Retina (tissue), 1 donor: ENCODE results near the gene POGLUT3.

Source experiments
- DNase-seq: peaks from one replicate; pipeline ENCODE4 v3.0.0-alpha.2; 2016

POGLUT3 gene

GRCh38 chr11:108498816-108499408 is 728 bp upstream of the POGLUT3 start:
- DNase-seq, result peak; percentile 4

DNA sequence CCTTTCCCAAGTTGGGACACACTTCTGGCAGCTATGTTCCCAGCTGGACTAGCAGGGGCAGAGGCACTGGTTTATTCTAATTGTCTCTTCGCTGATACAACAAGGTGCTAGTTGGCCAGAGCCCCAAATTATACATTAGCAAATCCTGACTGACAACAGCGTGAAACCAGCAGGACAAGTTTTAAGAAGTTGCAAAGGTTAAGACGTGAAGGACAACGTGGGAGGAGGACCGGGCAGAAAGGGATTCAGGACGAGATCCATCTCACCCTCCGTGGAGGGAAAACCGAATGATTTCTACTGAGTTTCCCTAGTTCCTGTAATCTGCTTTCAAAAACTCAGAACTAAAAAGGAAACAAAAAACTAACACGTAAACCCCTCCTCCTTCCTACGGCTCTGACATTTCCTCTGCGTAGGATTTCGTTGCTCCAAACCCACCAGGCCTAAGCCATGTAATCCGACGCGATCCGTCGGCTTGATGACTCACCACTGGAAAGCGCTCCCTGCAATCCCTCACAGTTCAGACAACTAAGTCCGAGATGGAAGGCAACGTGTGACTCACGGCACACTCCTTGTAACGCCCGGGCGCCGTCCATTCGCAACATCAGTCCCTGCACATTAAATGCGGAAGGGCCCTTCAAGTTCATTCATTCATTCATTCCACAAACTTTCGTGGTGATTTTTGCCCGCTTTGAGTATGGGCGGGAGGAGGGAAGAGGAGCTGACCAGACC is 703 bp downstream of the POGLUT3 start:
- DNase-seq, result peak; percentile 87

GRCh38 chr11:108496643-108497256 is 1.4 kb downstream of the POGLUT3 start:
- peak; percentile 31 for DNase-seq

GRCh38 chr11:108495326-108495725 is 2.9 kb downstream of the POGLUT3 start:
- DNase-seq, result no peak

- peak; percentile 15 for DNase-seq
Observed at GRCh38 chr11:108494182-108494581, 4.0 kb downstream of the POGLUT3 start.

- no peak for DNase-seq
Observed at GRCh38 chr11:108491936-108492335, 6.2 kb downstream of the POGLUT3 start.

DNA sequence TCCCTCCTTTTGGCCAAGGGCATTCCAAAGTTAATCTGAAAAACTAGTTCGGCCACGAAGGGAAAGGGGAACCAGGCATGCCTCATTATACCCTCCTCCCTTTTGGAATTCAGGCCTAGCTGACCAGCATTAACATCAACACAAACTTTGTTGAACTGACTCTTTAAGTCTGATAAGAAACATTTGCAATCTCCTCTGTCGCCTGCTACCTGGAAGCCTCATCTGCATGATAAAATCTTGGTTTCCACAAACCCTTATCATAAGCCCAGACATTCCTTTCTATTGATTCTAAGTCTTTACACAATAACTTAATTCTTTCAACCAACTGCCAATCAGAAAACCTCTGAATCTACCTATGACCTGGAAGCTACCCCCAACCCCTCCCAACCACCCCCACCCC is 11.4 kb downstream of the POGLUT3 start:
- no peak for DNase-seq

DNA sequence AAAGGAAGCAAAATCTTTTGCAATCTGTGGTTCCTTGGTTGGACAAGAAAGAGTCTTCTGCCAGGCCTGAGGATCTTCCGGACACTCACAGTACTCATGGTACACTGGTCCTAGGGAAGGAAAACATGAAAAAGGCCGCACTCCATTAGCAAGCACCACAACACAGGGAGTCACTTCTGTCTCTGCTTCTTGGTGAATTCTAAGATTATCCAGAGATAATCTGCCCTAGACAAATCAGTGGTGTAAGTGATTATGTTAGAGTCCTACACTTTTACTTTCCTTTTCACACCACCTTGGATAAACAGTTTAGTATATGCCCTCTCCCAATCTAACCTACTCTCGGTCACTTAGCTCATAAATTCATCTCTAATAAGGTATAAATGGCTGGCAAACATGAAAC is 11.9 kb downstream of the POGLUT3 start:
- no peak for DNase-seq

- no peak for DNase-seq
Observed at GRCh38 chr11:108483163-108483562, 15.0 kb downstream of the POGLUT3 start.

GRCh38 chr11:108474664-108475463 is 23.3 kb downstream of the POGLUT3 start:
- no peak for DNase-seq

DNA sequence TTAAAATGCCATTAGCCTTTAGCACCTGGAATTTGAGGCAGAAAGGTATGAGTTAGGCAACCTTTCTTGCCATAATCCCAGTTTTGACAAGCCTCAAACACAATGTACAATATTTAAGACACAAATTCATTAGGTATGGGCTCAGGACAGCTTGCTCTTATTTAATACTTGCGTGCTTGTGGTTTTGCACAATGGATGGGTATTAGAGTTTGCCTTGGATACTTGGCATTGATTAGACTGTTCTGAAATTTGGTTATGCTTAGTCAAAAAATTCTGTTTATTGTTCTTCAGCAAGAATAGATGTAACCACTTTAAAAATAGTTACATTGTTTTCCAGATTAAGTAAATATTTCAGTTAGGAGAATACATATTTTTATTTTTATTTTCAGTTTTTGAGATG is 25.5 kb downstream of the POGLUT3 start:
- no peak for DNase-seq

GRCh38 chr11:108468478-108468864 is 29.7 kb downstream of the POGLUT3 start:
- no peak for DNase-seq

DNA sequence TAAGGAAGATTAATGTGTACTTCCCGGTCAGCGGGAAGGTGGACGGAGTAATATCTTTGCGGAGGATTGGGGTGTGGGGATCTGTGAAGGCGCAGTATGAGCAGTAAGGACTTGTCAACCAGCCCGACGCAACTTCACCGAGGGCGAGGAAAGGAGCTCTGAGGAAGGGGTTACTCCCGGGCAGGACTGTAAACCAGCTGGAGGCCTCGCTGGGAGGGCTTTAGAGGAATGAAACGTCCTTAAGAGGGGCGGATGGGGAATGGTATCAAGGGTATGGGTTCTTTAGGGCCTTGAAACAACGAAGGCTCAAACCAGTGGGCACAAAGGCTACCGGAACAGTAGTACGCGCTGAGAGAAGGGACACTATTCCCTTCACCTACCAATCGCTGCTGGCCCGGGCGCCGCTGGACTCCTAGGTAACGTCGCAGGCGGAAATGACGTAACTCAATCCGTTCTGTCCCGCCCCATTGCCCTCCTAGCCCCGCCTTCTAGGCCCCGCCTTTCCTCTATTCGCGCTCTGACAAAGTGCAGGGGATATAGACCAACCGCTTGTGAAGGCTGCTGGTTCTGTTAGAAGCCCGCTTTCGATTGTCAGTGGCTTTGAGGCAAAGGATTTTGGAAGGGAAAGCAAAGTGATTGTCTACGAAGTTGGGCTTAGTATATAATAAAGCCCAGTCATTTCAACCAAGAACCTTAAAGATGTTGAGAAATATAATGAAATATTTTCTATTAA is 30.9 kb downstream of the POGLUT3 start, which contains the start of gene C11orf65:
C11orf65 (minus strand) TSS at position 439 of the 733 bp plus-strand sequence. CDS start 5,970 bp downstream, outside the sequence.
- peak; percentile 97 for DNase-seq

DNA sequence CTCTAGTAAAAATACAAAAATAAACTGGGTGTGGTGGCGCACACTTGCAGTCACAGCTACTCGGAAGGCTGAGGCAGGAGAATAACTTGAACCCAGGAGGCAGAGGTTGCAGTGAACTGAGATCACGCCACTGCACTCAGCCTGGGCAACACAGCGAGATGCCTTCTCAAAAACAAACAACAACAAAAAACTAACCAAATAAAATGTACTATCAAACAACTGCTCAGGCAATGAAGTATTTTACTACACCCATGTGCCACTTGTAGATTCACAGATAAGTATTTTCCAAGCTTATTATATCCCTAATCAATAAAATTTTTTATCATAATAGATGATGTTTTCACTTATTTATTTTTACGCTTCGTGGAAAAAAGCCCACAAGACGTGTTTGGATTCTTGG is 31.8 kb downstream of the POGLUT3 start:
- peak; percentile 6 for DNase-seq

GRCh38 chr11:108453207-108453835 is 44.9 kb downstream of the POGLUT3 start:
- DNase-seq, result no peak
